NCI-H226 (cell line): ENCODE results near the gene PEG3.
"Not testable (repeated sequence)": the region's sequence is repeated elsewhere in the genome, so short reads cannot be mapped to it uniquely, and the experiment has no call there.

Experiments used
- DNase-seq: peaks from one replicate; pipeline ENCODE4 v3.0.0-alpha.2; 2015

PEG3 gene

GRCh38 chr19:56840451-56841192 lies at the start of gene PEG3, which contains the start of gene ZIM2:
Gene PEG3, minus strand, starts transcription at chr19:56840726. Its CDS starts 16,071 bp downstream, at chr19:56824655.
Gene ZIM2, minus strand, starts transcription at chr19:56840726. Its CDS starts 16,449 bp downstream, at chr19:56824277.
- DNase-seq, result no peak

- DNase-seq, result no peak
Measured at GRCh38 chr19:56885173-56885985, 44.9 kb upstream of the PEG3 start.

- DNase-seq, result no peak
Measured at GRCh38 chr19:56884441-56884840, 43.9 kb upstream of the PEG3 start.

GRCh38 chr19:56880592-56881190 lies 40.2 kb upstream of the PEG3 start:
- DNase-seq, result no peak

DNA sequence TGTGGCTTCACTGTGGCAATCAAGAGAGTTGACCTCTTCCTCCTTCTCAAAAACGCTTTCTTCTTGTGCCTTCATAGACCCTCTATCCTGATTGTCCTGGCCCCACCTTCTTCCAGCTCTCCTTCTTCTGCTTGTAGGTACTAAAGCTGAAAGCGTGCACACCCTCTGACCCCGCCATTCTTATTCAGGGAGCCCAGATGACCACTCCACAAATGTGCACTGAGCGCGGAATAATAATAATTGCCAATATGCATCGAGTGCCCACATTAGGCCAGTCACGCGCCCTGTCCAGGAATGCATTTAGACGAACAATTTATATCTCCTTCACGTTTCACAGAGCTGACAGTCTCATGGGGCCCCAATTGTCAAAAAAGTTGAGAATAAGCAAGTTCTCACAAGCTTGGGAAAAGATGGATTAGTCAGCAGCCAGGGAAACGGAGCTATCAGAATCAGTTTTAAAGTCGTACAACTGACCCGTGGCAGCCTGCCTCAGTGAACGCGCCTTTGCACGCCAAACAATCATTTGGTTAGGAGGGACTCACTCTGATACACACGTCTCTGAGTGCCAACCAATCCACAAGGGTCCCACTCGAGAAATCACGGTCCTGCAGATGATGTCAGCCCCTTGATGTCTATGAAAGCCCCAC lies 36.7 kb upstream of the PEG3 start:
- no peak for DNase-seq

DNA sequence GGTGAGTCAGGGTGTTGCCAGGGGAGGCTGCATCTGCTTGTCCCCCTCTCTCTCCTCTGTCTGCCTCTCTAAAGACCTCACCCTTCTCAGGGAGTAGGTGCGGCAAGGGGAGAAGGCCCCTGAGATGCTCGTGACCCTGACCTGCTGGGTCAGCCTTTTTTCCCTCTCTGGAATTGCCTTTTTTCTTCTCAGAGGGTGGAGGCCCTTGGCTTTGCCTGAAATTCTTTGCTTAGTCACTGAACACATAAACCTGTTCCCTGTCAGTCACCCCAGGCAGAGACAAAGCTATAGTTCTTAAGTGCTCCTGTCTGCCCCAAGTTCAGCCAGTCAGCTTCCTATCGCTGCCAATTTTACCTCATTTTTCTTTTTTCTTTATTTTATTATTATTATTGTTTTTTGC lies 35.2 kb upstream of the PEG3 start:
- no peak for DNase-seq

- DNase-seq, result no peak
Measured at GRCh38 chr19:56874530-56874929, 34.0 kb upstream of the PEG3 start.

DNA sequence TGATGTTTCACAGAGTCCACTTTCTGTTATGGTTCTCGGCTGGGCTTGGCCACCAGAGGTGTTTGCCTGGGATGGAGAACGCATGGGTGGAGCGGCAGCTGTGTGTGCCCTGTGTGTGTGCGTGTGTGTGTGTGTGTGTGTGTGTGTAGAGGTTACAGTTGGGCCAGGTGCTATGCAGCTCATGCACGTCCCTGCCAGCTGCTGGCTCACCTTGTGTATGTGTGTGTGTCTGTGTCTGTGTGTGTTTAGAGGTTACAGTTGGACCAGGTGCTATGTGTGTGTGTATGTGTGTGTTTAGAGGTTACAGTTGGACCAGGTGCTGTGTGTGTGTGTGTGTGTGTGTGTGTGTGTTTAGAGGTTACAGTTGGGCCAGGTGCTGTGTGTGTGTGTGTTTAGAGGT lies 33.0 kb upstream of the PEG3 start:
- no peak for DNase-seq

DNA sequence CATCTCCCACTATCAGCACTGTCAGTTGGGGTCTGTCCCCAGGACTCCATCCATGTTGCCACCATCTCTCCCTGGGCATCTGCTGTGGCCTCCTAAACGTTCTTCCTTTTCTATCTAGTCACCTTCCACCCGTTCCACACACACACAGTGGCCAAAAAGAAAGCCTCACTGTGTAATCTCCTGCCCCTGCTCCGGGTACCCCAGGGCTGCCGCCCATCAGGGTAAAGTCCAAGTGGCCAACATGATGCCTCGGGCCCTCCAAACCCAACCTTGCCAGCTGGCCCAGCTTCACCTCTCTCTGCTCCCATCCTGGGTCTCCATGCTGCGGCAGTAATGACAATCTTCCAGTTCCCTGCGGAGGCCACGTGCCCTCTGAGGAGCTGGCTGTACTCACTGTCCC lies 29.4 kb upstream of the PEG3 start:
- no peak for DNase-seq

DNA sequence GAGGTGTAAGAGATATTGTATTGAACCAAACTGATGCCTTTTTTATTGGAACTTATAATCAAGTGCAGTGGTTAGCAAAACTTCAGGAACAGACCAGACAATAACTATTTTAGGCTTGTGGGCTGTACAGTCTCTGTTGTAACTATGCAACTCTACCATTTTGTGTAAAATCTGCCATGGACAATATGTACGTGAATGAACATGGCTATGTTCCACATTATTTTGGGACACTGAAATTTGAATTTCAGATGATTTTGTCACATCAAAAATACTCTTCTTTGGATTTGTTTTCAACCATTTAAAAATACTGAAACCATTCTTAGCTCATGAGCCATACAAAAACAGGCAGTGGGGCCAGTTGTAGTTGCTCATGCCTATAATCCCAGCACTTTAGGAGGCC lies 27.9 kb upstream of the PEG3 start:
- no peak for DNase-seq

DNA sequence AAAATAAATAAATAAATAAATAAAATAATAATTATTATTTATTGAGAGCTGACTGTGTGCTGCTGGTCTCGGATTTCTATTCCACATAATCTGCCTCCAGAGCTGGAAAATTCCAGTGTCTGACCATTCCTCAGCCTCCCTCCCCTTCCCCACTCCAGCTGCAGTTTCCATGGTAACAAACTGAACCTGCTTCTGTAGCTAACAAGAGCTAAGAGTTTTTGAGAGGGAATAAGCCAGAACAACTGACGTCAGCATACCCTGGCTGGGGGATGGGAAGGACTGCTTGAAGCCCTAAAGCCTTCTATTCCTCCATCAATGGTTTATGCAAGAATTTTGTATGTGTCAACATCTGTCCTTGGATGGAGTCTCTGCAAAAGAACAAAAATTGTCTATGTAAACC lies 26.0 kb upstream of the PEG3 start:
- DNase-seq, result no peak

DNA sequence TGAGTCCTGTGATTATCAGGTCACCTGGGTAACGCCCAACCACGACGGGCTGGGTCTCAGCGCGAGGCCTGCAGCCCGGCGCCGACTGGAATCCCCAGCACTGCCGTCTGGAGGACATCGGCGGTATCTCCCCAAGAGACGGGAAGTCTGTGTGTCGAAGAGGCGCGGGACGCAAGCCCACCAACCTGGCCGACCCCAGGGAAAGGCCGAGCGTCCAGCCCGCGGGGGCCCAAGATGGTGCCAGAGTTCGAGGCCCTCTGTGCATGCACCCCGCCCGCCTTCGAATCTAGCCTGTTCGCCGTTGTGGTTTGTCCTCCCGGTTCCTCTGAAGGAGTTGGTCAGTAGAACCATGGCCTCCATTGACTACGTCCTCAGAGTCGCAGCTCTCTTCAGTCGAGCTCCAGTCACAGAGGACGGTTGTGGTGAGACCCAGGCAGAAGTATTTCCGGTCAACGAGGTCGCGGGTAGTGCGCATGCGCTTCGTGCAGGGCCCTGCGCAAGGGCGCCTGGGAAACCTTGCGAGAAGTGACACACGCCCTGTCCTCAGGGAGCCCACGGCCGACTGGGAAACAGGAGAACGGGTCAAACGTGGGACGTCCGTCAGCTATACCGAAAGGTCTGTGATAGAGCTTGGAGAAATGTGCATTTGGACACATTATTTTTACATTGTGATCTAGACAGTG lies 24.1 kb upstream of the PEG3 start:
- no peak for DNase-seq

DNA sequence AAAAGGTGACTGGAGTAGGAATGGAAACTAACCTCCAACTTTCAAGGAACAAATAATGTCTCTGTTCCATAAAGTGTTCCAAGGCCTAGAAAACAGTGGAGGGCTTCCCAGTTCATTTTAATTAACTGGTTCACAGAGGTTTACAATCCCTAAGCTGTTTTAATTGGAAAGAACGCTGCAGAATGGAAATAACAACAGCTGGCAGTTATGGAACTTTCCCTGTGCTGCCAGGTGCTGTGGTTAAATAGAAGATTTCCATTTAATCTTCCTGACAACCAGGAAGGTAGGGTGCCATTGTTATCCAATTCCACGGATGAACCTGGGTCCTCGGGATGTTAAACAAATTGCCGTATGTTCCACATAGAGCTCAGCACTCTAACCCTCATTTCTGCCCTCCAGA lies 22.2 kb upstream of the PEG3 start:
- no peak for DNase-seq

GRCh38 chr19:56860409-56860808 lies 19.9 kb upstream of the PEG3 start:
- DNase-seq, result not testable (repeated sequence)

DNA sequence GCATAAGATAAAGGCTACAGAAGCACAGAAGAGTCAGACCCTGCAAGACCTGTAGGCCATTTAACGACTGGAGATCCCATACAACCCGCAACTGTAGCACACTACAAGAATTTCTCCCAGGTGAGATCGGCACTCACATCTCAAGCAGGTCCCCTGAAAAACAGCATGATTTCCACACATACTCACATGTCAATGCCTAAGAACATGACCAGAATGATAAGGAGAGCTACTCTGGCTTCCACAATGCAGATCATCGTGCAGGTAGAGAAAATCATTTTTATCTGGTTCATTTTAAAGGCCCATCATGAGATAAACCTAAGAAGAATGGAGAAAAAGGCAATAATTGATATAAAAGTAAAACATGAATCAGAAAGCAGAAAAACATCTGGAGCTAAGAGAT lies 17.5 kb upstream of the PEG3 start:
- no peak for DNase-seq

GRCh38 chr19:56856822-56857221 lies 16.3 kb upstream of the PEG3 start:
- DNase-seq, result no peak

- not testable (repeated sequence) for DNase-seq
Measured at GRCh38 chr19:56852361-56852760, 11.8 kb upstream of the PEG3 start.

DNA sequence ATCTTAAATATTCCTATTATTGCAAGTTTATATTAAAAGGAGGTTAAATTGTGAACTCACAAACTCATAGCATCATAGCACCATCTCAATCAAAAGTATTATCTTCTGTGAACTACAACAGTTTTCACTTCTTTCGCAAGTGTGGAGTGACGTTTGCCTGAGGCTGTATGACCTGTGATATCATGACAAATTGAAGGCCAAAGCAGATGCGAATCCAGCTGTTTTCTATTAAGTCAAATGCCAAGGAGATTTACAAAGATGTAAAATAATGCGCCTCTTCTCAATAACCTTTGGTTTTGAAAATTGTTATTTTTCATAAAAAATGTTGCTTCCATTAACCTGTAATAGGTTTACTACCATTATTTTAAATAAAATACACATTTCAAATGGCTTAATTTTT lies 7.6 kb upstream of the PEG3 start:
- no peak for DNase-seq

GRCh38 chr19:56842412-56842811 lies 1.9 kb upstream of the PEG3 start:
- no peak for DNase-seq

GRCh38 chr19:56841193-56841543 lies 642 bp upstream of the PEG3 start:
- DNase-seq, result no peak

DNA sequence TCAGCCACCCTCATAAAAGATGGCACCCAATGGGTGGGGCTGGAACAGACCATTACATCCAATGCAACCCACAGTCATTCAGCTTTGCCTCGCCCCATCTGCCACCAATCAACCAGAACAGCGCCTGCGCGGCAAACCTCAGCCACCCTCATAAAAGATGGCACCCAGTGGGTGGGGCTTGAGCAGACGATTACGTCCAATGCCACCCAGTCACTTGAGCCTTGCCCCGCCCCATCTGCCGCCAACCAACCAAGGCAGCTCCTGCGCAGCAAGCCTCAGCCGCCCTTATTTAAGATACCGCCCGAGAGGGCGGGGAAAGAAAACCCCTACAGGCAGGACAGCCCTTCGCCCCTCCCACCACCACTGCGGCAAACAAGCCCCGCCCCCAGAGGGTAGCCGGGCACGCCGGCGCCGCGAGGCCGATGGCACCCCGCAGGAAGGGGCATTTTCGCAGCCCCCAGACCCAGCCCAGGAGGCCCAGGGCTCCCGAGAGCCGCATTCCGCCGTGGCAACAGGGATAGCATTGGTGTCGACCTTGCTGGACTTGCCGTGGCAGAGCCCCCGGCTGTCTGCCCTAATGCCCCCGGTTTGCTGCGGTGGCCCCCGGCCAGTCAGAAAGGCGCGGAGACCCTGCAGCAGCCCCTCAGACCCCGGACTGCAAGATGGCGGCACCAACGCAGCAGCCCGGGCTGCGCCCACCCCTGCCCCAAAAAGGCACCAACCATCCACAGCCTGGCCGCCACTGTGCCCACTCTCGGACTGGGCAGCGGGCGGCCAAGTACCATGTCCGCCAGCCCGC lies 675 bp downstream of the PEG3 start:
- DNase-seq, result no peak
